ENCODE data around the gene NRXN3. TPM values are rescaled to one million over a fixed set of nuclear protein-coding genes. Genes with fewer than 3 reads are reported as not detected.

The NRXN3 gene
- total RNA-seq, 6 experiments from 2014 or later: 0.07 to 0.28 (median 0.11) TPM; not detected in 2

- no peak for TF ChIP-seq CTCF (IDR thresholded peaks at IDR 0.05)
- H3K4me1 Mint-ChIP-seq (ENCODE audit: low read depth): no peaks in the 10 kb centered on the region
- no peaks in the 10 kb centered on the region for H3K36me3 Mint-ChIP-seq (ENCODE audit: low read depth)
- peaks cover 36% of the 10 kb centered on the region for H3K9me3 Mint-ChIP-seq
- no peaks in the 10 kb centered on the region for H3K27me3 Mint-ChIP-seq (ENCODE audit: insufficient read depth)
- no peak for DNase-seq
- no peak overlapping the region for H3K27ac Mint-ChIP-seq
- no peak overlapping the region for H3K4me3 Mint-ChIP-seq
Observed at GRCh38 chr14:78156196-78156595, 14.0 kb upstream of the NRXN3 start.

GRCh38 chr14:78157494-78158437 lies 12.4 kb upstream of the NRXN3 start:
- Mint-ChIP-seq H3K4me3 (no peak overlapping the region), H3K9me3 (peaks cover 32% of the 10 kb centered on the region), H3K36me3 (ENCODE audit: low read depth) (no peaks in the 10 kb centered on the region), H3K27ac (no peak overlapping the region), H3K4me1 (ENCODE audit: low read depth) (no peaks in the 10 kb centered on the region), H3K27me3 (ENCODE audit: insufficient read depth) (no peaks in the 10 kb centered on the region)
- DNase-seq: no peak
- no peak for TF ChIP-seq CTCF (IDR thresholded peaks at IDR 0.05)

GRCh38 chr14:78162202-78162601 lies 8.0 kb upstream of the NRXN3 start:
- no peak for TF ChIP-seq CTCF (IDR thresholded peaks at IDR 0.05)
- Mint-ChIP-seq H3K9me3 (peaks cover 26% of the 10 kb centered on the region), H3K4me1 (ENCODE audit: low read depth) (no peaks in the 10 kb centered on the region), H3K4me3 (no peak overlapping the region), H3K27me3 (ENCODE audit: insufficient read depth) (peaks cover 2% of the 10 kb centered on the region; the same call in 1 of the 2 replicates), H3K36me3 (ENCODE audit: low read depth) (no peaks in the 10 kb centered on the region; the same call in 1 of the 2 replicates), H3K27ac (no peak overlapping the region)
- DNase-seq: no peak

GRCh38 chr14:78164226-78164853 lies 5.8 kb upstream of the NRXN3 start:
- H3K4me3 Mint-ChIP-seq: no peak overlapping the region
- H3K27me3 Mint-ChIP-seq (ENCODE audit: insufficient read depth): peaks cover 3% of the 10 kb centered on the region; the same call in 1 of the 2 replicates
- no peaks in the 10 kb centered on the region for H3K4me1 Mint-ChIP-seq (ENCODE audit: low read depth)
- no peak overlapping the region for H3K27ac Mint-ChIP-seq
- H3K36me3 Mint-ChIP-seq (ENCODE audit: low read depth): no peaks in the 10 kb centered on the region; the same call in 1 of the 2 replicates
- peaks cover 16% of the 10 kb centered on the region; the same call in 1 of the 2 replicates for H3K9me3 Mint-ChIP-seq
- no peak for DNase-seq
- peak; percentile 53; the same call in 1 of the 2 replicates for TF ChIP-seq CTCF (IDR thresholded peaks at IDR 0.05)

- peaks cover 49% of the 10 kb centered on the region for H3K9me3 Mint-ChIP-seq
- H3K27ac Mint-ChIP-seq: no peak overlapping the region
- peaks cover 4% of the 10 kb centered on the region for H3K36me3 Mint-ChIP-seq (ENCODE audit: low read depth)
- no peak for DNase-seq
- H3K27me3 Mint-ChIP-seq (ENCODE audit: insufficient read depth): peaks cover 1% of the 10 kb centered on the region; the same call in 1 of the 2 replicates
- no peak overlapping the region for H3K4me3 Mint-ChIP-seq
- no peak for TF ChIP-seq CTCF (IDR thresholded peaks at IDR 0.05)
- no peaks in the 10 kb centered on the region for H3K4me1 Mint-ChIP-seq (ENCODE audit: low read depth)
Observed at GRCh38 chr14:78172428-78172827, 2.3 kb downstream of the NRXN3 start.
